ENCODE measurements around the gene SULT1A2.
"Not testable (repeated sequence)": the region's sequence is repeated elsewhere in the genome, so short reads cannot be mapped to it uniquely, and the experiment has no call there.

Gene SULT1A2

DNA sequence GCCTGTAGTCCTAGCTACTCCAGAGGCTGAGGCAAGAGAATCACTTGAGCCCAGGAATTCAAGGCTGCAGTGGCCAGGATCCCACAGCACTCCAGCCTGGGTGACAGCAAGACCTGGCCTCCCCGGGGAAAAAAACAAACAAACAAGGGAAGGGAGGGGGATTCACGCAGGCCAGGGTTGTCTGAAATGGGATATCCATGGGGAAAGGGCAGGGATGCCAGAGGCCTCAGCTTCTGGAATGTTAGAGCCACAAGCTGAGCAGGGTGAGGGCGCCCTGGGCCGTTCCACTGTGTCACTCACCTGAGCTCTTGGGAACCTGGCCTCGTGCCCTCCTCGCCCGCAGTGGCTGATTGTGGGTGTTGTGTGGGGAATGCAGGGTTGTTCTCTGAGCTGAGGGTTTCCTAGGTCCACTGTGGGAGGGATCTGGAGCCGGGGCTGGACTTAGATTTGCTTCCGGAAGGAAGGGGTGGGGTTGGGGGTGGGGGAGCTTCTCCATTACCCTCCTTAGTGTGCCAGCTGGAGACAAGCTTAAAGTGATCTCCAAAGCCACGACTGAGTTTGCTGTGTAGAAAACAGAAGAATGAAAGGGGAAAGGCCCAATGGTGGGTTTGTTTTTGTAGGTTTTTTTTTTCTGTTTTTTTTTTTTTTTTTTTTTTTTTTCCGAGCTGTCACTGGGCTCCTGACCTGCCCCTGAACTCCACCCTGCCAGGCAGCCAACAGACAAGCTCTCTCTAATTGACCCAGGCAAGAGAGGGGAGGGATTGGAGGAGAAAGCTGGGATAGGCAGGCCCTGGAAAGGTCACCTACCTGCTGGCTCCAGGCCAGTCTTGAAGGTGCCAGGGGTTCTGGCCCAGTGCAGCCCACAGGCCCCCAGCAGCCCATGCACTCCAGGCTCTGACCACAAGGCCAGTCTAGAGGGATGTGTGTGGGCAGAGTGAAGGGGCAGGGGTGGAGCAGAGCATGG is 13.1 kb upstream of the SULT1A2 start, which contains the start of gene SULT1A1:
SULT1A1 (minus strand) TSS at position 414 of the 964 bp plus-strand sequence. CDS start 1,189 bp downstream, outside the sequence.
- DNase-seq (ENCODE audit: low read depth) = no peak

DNA sequence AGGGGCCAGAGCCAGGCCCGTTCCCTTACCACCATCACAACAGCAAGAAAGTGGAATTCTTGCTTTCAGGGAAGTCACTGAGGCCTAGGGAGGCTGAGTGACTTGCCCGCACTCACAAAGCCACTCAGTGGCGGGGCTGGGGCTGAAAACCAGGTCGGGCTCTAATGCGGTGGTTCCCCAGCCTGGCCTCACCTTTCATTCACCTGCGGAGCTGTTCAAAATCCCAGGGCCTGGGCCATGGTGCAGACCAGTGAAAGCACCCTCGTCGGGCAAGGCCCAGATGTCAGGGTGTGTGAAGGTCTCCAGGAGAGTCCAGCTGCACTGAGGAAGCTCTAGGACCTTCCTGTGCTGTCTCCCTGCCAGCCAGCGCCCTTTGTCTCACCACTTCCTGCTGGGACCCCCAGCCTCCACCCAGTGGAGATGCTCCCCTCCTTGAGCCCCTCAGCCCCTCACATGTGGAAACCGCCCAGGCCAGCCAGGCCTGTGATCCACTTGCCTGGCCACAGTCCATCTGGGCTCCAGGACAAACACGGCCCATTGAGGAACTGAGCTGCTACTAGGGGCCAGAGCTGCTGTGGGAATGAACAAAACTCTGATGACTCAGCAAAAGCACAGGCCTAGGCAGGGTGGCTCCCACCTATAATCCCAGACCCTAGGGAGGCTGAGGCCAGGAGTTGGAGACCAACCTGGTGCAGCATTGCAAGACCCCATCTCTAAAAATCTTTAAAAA is 12.2 kb upstream of the SULT1A2 start:
- not testable (repeated sequence) for DNase-seq (ENCODE audit: low read depth)

DNA sequence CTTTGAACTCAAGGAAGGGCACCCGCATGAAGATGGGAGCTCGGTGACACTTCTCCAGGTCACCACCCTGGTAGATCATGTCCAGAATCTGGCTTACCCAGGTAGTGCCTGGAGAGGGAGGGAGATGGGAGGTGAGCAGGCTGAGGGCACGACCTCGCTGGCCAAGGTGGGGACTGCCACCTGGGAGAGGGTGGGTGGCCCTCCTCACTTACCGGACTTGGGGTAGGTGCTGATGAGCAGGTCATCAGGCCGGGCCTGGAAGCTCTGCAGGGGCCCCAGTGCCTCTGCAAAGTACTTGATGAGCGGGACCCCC is 11.6 kb upstream of the SULT1A2 start:
- DNase-seq (ENCODE audit: low read depth) = not testable (repeated sequence)

DNA sequence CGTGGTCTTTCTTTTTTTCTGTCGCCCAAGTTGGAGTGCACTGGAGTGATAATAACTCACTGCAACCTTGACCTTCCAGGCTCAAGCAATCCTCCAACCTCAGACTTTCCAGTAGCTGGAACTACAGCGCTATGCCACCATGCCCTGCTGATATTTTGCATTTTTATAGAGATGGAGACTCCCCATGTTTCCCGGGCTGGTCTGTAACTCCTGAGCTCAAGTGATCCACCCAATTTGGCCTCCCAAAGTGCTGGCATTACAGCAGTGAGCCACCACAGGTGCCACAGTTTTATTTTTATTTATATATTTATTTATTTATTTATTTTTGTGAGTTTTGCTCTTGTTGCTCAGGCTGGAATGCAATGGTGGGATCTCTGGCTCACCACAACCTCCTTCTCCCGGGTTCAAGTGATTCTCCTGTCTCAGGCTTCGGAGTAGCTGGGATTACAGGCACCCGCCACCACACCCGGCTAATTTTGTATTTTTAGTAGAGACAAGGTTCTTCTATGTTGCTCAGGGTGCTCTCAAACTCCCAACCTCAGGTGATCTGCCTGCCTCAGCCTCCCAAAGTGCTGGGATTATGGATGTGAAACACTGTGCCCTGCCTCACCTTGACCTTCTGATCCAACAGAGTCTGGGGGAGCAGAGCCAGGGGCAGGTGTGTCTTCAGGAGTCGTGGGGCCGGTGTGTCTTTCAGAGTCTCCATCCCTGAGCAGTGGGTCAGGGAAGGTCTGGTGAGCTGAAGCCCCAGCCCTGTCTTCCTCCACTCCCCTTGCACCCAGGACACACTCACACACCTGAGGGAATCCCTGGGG is 11.0 kb upstream of the SULT1A2 start:
- not testable (repeated sequence) for DNase-seq (ENCODE audit: low read depth)

DNA sequence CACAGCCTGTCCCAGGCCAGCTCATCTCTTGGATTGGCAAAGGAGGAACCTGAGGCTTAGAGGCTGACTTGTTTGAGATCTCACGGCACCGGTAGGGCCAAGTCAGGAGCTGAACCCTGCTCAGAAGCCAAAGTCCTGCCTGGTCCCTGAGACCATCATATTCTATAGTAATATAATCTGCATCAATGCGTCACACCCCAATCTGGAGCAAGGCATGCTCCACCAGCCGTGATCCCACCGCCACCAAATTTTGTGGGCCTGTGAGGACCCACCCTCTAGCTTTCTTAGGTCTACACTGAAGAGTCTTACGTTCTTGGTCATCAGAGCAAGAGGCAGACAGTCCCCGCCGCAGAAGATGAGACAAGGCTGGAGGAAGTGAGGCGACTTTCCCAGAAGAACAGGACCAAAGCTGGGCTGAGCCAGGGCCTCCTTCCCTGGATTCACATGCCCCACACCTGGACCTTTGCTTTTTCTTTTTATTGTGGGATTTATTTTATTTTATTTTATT is 10.3 kb upstream of the SULT1A2 start:
- DNase-seq (ENCODE audit: low read depth) = no peak

DNA sequence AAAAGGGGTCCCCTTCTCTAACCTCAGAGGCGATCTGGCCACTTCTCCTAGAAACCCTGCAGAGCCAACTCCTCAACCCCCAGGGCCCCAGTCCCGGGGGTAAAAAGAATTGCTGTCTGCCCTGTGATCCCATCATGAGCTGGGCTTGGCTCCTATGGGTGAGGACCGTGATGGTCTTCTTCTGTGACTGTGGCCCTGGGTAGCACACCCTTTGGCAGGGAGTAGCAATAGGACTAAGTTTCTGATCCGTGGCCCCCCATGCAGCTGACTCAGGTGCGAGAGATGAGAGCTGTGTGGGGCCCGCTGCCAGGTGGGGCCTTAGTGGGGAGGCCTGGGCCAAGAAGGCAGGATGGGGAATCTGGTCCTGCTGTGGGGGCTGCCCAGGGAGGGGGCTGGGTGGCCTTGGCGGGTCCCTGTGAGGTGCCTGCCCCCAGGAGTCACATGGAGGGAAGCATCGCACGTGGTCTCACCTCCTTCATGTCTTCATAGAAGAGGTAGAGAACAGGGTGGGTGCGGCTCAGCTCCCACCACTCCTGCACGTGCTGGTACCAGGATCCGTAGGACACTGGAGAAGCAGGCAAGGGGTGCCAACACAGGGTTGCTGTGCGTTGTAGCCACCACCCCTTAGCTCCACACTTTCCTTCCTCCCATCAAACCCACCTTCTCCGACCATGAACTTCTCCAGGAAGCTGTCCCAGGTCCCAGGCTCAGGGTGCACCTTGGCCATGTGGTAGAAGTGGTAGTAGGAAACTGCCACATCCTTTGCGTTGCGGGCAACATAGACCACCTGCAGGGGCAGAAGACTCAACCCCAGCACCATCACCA is 9.7 kb upstream of the SULT1A2 start:
- DNase-seq (ENCODE audit: low read depth) = no peak

DNA sequence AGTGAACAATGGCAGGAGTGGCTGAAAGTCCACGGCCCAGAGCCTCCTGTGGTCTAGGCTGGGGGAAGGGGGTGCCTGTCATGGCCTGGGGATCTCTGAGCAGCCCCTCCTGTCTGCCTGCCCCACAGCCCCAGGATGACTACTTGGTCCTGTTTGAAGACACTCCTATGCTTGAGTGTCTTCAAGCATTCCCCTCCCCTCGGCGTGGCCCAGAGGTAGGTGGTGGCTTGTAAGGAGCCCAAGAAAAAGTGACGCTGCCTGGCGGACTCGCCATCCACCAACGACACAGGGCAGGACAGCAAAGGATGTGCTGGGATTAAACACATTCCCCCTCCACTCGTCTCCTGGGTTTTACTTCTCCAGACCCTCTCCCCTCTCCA is 7.3 kb upstream of the SULT1A2 start:
- DNase-seq (ENCODE audit: low read depth) = no peak

DNA sequence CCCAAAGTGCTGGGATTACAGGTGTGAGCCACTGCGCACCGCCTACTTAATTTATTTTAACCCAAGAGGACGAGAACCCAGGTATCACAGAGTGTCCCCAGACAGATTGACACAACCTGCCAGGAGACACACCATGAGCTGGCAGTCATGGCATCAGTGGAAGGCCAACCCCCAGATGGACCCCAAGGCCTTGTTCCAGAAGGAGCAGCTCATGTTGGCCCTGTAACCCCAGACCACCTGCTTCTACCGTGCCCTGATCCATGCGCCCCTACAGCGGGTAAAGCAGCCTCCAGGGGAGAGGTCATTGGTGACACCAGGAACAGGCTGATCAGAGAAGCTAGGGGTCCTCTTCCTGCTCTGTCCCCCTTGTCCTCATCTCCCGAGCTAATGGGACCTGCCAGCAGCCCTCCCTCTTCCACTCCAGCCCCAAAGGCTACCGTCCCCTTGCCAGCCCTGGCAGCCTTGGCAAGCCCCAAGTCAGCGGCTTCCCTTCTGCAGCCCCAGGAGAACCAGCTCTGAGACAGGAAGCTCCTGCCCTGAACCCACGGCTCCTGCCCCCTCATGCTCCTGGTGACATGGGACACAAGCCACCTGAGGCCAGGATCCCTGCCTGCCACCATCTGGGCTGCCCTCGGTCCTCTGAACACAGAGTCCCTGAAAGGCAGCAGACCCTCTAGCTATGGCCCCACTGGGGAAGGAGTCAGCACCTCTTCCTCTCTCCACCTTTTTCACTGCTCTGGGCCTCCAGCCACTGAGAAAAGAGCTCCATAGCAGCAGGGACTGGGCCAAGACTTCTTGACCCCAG is 6.7 kb upstream of the SULT1A2 start:
- no peak for DNase-seq (ENCODE audit: low read depth)

DNA sequence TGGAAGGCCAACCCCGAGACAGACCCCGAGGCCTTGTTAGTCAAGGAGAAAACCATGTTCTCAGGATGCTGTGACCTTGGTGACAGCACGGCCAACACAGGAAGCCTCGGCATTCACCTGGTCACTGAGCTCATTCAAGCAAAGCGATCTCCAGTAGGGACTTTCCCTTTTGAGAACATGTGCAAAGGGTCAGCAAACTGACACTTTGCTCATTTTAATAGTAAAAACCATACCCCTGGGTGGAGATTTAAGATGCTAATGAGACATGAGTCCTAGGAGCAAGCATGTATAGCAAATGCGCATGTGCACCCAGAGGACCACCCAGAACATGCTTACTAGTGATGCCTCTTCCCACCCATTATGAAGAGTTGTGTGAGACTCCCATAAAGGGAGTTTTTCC is 5.7 kb upstream of the SULT1A2 start:
- DNase-seq (ENCODE audit: low read depth) = no peak

DNA sequence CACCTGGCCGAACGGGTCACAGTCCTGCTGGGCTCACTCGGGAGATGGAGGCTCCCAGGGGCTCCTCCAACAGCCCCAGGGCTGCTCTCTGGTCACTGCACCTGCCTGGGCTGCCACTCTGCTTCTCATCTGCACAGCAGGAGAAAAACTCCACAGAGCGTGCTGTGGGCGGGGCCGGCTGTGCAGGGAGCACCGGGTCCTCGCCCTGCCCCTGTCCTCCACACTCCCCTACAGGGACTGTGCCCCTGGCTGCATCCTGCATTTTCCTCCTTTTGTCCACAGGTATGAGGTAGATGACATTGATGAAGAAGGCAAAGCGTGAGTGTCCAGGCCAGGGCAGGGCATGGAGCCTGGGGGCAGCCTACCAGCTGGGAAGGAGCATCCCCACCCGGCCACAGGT is 5.2 kb upstream of the SULT1A2 start:
- DNase-seq (ENCODE audit: low read depth) = not testable (repeated sequence)

DNA sequence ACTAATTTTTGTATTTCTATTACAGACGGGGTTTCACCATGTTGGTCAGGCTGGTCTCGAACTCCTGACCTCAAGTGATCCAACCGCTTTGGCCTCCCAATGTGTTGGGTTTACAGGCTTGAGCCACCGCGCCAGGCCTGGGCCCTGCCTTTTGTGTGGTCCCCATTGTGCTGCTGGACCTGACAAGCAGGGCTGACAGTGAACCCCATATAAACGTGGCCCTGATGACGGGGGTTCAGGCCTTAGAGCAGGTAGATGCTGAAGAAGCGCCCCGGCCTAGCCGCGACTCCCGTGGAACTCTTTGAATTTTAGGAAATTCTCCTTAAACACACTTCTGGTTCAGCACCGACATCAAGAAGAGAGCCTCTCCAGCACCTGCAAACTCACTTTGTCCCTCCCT is 4.7 kb upstream of the SULT1A2 start:
- not testable (repeated sequence) for DNase-seq (ENCODE audit: low read depth)

DNA sequence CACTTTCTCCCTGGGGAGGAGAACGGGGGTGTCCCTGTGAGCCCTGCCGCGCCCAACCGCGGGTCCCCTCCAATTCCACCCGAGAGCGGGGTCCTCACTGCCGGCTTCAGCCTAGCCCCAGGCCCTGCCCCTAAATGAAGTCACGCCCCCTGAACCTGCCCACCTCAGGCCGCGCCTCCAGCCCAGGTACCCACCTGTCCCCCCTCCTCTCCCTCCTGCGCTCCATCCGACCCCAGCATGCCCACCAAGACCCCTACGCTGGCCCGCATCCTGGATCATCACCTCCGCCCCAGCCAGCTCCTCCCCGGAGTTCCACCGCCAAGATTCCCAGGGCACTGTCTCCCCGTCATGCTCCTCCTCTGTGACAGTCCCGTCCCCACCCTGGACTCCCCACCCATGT is 4.1 kb upstream of the SULT1A2 start:
- not testable (repeated sequence) for DNase-seq (ENCODE audit: low read depth)

DNA sequence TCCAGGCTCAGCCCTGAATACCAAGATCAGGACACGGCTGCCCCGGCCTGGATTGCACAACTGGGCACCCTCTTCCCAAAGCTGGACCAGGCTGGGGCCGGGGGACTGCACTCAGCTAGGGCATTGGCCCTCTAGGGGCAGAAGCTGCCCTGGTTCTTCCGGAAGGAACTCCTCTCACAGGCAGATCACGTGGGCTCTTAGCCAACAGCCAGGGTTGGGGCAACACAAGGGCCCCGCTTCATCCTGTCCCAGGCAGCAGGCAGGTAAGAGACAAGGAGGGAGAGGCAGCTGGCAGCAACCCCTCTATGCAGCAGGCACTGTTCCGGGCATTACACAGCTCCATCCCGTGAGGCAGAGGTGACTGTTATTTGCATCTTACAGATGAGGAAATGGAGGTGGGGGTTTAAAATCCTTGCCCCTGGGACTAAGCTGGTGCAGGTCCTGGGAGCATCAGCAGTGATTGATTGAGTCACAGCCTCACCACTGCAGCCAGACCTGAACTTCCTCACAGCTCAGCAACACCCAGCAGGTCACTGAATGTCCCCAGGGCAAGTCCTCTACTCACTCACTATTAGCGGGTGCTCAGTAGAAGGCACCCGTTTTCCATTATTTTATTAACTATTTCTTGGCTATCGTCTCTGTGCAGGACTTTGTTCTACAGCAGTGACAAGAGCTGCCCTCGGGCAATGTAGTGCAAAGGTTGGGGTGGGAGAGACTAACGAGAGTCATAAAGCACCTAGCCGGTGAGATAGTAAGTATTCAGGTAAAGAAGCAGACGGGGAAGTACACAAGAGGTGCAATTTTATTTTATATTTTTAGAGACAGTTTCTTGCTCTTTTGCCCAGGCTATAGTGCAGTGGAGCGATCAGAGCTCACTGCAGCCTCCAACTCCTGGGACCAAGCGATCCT is 2.8 kb upstream of the SULT1A2 start:
- not testable (repeated sequence) for DNase-seq (ENCODE audit: low read depth)

DNA sequence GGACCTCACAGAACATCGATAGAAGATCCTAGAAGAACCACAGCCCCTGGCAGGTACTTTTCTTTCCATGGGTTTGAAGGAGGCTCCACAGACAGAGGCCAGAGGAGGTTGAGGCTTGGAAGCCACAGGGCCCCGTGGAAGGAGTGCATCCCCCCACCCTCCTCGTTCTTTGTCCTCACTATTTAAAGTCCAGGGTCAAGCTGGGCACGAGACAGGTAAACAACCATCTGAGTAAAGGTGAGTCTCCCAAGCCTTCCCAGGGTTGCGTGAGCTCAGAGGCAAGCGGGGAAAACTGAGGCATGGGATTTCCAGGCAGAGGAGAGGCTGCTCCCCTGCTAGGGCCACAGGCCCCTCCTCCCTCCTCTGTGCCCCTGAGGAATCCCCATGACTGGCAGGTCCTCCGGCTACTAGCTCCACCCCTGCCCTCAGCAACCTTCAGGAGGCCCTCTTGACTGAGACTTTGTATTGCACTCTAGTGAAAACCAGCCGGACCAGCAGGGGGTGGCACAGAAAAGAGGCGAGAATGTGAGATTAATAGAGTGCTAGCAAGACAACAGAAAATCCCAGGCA is 927 bp upstream of the SULT1A2 start:
- no peak for DNase-seq (ENCODE audit: low read depth)

DNA sequence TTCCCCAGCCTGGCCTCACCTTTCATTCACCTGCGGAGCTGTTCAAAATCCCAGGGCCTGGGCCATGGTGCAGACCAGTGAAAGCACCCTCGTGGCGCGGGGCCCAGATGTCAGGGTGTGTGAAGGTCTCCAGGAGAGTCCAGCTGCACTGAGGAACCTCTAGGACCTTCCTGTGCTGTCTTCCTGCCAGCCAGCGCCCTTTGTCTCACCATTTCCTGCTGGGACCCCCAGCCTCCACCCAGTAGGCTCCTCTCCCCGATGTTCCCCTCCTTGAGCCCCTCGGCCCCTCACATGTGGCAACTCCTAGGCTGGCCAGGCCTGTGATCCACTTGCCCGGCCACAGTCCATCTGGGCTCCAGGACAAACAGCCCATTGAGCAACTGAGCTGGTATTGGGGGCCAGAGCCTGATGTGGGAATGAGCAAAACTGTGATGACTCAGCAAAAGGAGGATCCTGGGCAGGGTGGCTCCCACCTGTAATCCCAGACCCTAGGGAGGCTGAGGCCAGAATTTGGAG is 677 bp downstream of the SULT1A2 start:
- no peak for DNase-seq (ENCODE audit: low read depth)

DNA sequence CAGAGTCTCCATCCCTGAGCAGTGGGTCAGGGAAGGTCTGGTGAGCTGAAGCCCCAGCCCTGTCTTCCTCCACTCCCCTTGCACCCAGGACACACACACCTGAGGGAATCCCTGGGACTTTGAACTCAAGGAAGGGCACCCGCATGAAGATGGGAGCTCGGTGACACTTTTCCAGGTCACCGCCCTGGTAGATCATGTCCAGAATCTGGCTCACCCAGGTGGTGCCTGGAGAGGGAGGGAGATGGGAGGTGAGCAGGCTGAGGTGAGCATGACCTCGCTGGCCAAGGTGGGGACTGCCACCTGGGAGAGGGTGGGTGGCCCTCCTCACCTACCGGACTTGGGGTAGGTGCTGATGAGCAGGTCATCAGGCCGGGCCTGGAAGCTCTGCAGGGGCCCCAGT is 1.4 kb downstream of the SULT1A2 start:
- DNase-seq (ENCODE audit: low read depth) = not testable (repeated sequence)

DNA sequence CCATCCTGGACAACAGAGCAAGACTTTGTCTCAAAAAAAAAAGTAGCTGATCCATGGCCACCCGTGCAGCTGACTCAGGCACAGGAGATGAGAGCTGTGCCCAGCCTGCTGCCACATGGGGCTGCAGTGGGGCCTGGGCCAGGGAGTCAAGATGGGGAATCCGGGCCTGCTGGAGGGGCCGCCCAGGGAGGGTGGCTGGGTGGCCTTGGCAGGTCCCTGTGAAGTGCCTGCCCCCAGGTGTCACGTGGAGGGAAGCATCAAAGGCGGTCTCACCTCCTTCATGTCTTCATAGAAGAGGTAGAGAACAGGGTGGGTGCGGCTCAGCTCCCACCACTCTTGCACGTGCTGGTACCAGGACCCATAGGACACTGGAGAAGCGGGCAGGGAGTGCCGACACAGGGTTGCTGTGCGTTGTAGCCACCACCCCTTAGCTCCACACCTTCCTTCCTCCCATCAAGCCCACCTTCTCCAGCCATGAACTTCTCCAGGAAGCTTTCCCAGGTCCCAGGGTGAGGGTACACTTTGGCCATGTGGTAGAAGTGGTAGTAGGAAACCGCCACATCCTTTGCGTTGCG is 3.8 kb downstream of the SULT1A2 start:
- no peak for DNase-seq (ENCODE audit: low read depth)

DNA sequence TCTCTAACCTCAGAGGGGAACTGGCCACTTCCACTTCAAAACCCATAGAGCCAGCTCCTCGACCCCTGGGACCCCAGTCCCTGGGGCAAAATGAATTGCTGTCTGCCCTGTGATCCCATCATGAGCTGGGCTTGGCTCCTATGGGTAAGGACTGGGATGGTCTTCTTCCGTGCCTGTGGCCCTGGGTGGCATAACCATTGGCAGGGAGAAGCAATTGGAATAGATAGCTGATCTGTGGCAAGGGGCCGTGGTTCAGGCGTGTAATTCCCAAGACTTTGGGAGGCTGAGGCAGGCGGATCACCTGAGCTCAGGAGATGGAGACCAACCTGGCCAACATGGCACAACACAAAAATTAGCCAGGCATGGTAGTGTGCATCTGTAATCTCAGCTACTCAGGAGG is 4.3 kb downstream of the SULT1A2 start:
- DNase-seq (ENCODE audit: low read depth) = no peak

Measured in HS-5 (cell line).